ENCODE measurements around the gene TDRD10.

DNA sequence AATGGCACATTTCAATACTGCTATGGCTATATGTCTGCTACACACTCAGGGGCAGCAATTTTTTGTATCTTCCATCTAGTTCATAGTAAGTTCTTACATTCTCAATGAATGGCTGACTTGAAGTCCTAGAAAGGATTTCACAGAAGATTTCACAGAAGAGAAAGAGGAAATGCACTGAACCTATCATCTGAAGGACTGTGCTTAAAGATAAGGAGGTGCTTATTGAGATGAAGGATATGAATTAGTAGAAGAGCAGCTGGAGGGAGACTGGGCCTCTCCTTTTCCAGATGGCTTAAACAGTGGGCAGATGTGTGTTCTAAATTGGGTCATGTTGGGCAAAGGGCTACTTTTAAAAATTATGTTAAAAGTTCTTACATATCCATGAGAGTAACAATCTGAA, 91.4 kb downstream of the TDRD10 start:
- TF ChIP-seq, protein P1, sequence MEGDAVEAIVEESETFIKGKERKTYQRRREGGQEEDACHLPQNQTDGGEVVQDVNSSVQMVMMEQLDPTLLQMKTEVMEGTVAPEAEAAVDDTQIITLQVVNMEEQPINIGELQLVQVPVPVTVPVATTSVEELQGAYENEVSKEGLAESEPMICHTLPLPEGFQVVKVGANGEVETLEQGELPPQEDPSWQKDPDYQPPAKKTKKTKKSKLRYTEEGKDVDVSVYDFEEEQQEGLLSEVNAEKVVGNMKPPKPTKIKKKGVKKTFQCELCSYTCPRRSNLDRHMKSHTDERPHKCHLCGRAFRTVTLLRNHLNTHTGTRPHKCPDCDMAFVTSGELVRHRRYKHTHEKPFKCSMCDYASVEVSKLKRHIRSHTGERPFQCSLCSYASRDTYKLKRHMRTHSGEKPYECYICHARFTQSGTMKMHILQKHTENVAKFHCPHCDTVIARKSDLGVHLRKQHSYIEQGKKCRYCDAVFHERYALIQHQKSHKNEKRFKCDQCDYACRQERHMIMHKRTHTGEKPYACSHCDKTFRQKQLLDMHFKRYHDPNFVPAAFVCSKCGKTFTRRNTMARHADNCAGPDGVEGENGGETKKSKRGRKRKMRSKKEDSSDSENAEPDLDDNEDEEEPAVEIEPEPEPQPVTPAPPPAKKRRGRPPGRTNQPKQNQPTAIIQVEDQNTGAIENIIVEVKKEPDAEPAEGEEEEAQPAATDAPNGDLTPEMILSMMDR (IDR thresholded peaks at IDR 0.05): no peak
- TF ChIP-seq POLR2A (IDR thresholded peaks at IDR 0.05; ENCODE audit: low read depth): no peak

Data from esophagus muscularis mucosa (tissue), 3 donors.